Vagina (tissue), 2 donors: Measurements from ENCODE around the gene HCN1. TPM values are rescaled to one million over a fixed set of nuclear protein-coding genes. Genes with fewer than 3 reads are reported as not detected.

ENCODE experiments used
- DNase-seq, 2 donors: peaks; one replicate each; pipeline ENCODE4 v3.0.0-alpha.2; 2017; ENCODE audit errors: extremely low spot score in 2 of 2
- H3K27ac ChIP-seq: fragments of 200-600 bp; sonication (generic); one replicate; pipeline ENCODE4 v1.5.1; 2019
- H3K27me3 ChIP-seq: fragments of 200-600 bp; sonication (generic); one replicate; pipeline ENCODE4 v1.5.1; 2019
- H3K36me3 ChIP-seq, 2 donors: fragments of 200-600 bp; sonication (generic); one replicate each; pipeline ENCODE4 v1.5.1; 2017 to 2019
- H3K4me1 ChIP-seq: fragments of 200-600 bp; sonication (generic); one replicate; pipeline ENCODE4 v1.5.1; 2019
- H3K4me3 ChIP-seq, 2 donors: fragments of 200-600 bp; sonication (generic); 1 replicate in 1 of 2; 2 replicates in 1 of 2; pipeline ENCODE4 v1.5.1; 2016 to 2019
- H3K9me3 ChIP-seq: fragments of 200-600 bp; sonication (generic); one replicate; pipeline ENCODE4 v1.5.1; 2019
- POLR2A ChIP-seq, 2 donors: fragments of 450-650 bp; IDR thresholded peaks; one replicate each; pipeline ENCODE4 v1.6.1; 2017; ENCODE audit warnings: antibody characterized with exemption in 2 of 2, mild to moderate bottlenecking in 2 of 2, moderate library complexity in 2 of 2
- POLR2AphosphoS5 ChIP-seq, 2 donors: sonication (generic); formaldehyde crosslinking; IDR thresholded peaks; one replicate each; pipeline ENCODE4 v1.9.0; 2017; ENCODE audit warnings: antibody characterized with exemption in 2 of 2, mild to moderate bottlenecking in 2 of 2, low read depth in 1 of 2; ENCODE audit not compliant: insufficient read depth in 1 of 2
- intact Hi-C: fragments of 100-400 bp; cut with DNase I; formaldehyde crosslinking; loops from one replicate; pipeline ENCODE4 v1.15.1; 2023
- total RNA-seq: library from RNA; depleted of rRNA; stranded (reverse); fragments of >200 nt; gene quantifications from one replicate; pipeline ENCODE4 v1.2.3, GENCODE V29; 2016
- TF ChIP-seq, protein P1 (sequence below), 3 experiments: fragments of 450-650 bp in 2 of 3; fragments of 200-600 bp in 1 of 3; sonication (generic) in 1 of 3; IDR thresholded peaks; one replicate each; pipeline ENCODE4 v1.5.1; 2017 to 2019; ENCODE audit warnings: antibody characterized with exemption in 3 of 3, mild to moderate bottlenecking in 2 of 3, moderate library complexity in 2 of 3

The HCN1 gene
- total RNA-seq, 1 donor from 2014 or later: not detected

DNA sequence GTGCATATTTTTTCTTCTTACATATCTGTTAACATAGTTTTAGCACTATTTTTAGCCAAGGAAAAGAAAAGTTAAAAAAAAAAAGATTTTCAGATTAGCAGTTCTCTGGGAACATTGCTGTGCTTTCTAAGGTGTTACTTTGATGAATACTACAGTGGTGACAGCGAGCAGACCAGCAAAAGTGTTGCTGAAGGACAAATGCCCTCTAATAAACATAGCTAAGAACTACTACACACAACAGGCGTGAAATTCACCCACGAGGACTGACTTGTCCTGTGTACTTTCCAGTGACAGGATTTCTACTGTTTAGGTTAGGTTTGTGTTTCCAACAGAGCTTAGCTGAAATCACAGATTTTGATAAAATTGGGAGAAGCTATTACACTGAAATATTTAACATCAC is 153.8 kb downstream of the HCN1 start:
- no peak for DNase-seq
- H3K27ac ChIP-seq: no peak overlapping the region
- intact Hi-C loops: no loop called here
- H3K4me3 ChIP-seq: no peak overlapping the region
- H3K4me1 ChIP-seq: no peaks in the 10 kb centered on the region
- TF ChIP-seq POLR2AphosphoS5 (IDR thresholded peaks at IDR 0.05; ENCODE audit: insufficient read depth in 1 of 2, low read depth in 1 of 2): no peak
- H3K9me3 ChIP-seq: no peaks in the 10 kb centered on the region
- no peaks in the 10 kb centered on the region for H3K27me3 ChIP-seq
- H3K36me3 ChIP-seq: no peaks in the 10 kb centered on the region

DNA sequence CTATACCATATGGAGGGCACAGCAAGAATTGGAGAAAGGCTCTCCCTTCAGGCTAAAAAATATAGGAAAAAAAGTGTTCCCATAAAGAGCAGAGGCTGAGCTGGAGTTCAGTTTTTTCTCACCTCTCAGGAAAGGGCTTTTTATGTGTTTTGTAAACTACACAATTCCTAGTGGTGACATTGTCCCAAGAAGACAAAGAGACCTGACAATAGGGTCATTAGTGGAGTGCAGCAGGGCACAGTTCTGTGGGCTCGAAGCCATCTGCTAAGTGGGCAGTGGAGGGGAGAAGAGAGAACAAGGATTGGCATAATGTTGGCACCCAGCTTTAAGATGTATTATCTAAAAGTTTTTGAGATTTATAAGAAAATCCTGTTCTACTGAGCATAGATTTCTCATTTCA is 162.5 kb downstream of the HCN1 start:
- H3K27me3 ChIP-seq: no peaks in the 10 kb centered on the region
- no peaks in the 10 kb centered on the region for H3K4me1 ChIP-seq
- intact Hi-C loops: no loop called here
- H3K36me3 ChIP-seq: no peaks in the 10 kb centered on the region
- no peaks in the 10 kb centered on the region for H3K9me3 ChIP-seq
- no peak overlapping the region for H3K4me3 ChIP-seq
- H3K27ac ChIP-seq: no peak overlapping the region
- no peak for TF ChIP-seq POLR2A (IDR thresholded peaks at IDR 0.05)
- TF ChIP-seq, protein P1, sequence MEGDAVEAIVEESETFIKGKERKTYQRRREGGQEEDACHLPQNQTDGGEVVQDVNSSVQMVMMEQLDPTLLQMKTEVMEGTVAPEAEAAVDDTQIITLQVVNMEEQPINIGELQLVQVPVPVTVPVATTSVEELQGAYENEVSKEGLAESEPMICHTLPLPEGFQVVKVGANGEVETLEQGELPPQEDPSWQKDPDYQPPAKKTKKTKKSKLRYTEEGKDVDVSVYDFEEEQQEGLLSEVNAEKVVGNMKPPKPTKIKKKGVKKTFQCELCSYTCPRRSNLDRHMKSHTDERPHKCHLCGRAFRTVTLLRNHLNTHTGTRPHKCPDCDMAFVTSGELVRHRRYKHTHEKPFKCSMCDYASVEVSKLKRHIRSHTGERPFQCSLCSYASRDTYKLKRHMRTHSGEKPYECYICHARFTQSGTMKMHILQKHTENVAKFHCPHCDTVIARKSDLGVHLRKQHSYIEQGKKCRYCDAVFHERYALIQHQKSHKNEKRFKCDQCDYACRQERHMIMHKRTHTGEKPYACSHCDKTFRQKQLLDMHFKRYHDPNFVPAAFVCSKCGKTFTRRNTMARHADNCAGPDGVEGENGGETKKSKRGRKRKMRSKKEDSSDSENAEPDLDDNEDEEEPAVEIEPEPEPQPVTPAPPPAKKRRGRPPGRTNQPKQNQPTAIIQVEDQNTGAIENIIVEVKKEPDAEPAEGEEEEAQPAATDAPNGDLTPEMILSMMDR (IDR thresholded peaks at IDR 0.05): no peak
- TF ChIP-seq POLR2AphosphoS5 (IDR thresholded peaks at IDR 0.05; ENCODE audit: insufficient read depth in 1 of 2, low read depth in 1 of 2): no peak
- DNase-seq: no peak

DNA sequence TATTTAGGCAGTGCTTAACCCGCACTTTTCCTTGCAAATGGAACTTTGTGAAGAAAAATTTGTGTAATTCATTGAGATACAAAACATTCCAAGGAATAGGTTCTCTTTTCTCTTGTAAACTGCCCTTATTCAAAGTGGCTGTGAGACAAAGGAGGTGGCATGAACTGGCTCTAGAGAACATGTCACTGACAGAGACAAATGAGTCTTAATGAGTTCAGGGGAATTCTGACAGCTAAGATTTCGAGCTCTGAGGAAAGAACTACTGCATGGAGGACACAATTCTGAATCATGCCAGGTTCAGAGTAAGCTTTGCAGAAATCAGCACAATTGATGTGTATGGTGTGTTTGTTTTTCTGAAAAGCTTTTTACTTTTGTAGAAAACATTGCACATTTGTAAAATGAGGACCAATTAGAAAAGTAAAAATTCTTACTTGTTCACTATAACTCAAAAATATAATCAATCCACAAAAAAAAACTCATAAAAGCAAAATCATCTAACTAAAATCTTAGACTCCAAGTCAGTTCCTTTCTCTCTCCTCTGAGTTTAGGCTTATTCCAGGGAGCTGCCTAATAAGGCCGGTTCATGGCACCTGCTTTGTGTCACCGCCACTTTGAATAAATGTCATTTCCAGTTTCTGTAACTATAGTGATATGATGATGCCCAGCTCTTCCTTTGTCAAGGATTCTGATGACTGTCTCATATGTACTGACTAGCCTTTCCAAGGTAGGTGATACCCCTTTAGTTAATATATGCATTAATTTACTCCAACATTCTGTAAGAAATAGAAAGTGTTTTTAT is 163.2 kb downstream of the HCN1 start:
- Histone ChIP-seq H3K36me3 (no peaks in the 10 kb centered on the region), H3K9me3 (no peaks in the 10 kb centered on the region), H3K4me1 (no peaks in the 10 kb centered on the region), H3K27me3 (no peaks in the 10 kb centered on the region), H3K4me3 (no peak overlapping the region), H3K27ac (no peak overlapping the region)
- DNase-seq: no peak
- intact Hi-C loops: no loop called here
- TF ChIP-seq POLR2AphosphoS5 (IDR thresholded peaks at IDR 0.05; ENCODE audit: insufficient read depth in 1 of 2, low read depth in 1 of 2) (no peak), POLR2A (IDR thresholded peaks at IDR 0.05) (no peak)
- TF ChIP-seq, protein P1 (IDR thresholded peaks at IDR 0.05): no peak

DNA sequence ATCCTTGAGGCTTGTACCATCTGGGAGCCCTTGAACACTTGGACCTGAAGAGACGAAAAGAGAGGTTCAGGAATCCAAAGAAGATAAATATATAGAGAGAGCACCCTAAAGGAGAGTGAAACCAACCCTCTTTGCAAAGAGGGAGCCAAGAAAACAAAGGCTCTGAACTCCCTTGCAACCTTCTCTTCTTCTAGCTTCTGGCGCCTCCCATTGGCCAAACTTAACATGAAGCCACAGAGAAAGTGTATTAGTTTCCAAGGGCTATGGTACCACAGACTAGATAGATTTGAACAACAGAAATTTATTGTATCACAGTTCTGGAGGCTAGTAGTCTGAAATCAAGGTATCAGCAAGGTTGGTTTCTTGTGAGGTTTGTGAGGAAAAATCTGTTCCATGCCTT is 175.1 kb downstream of the HCN1 start:
- DNase-seq: no peak

DNA sequence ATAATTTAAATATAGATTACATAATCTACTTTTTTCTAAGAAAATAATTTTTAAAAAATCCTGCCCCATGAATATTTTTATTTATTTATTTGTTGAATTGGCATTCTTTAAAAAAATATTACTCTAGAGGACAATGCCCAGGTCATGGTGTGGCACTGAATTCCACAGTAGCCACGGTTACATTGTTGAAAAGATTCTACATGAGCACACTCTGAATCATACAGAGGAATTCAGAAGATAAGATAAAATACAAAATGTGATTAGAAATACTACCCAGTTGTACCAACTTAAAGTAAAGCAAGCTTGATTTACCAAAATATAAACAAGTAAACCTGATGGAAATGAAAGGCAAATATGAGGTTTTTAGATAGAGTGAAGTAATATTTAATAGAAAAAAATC is 183.7 kb downstream of the HCN1 start:
- Histone ChIP-seq H3K27me3 (no peaks in the 10 kb centered on the region), H3K9me3 (no peaks in the 10 kb centered on the region), H3K4me3 (no peak overlapping the region), H3K36me3 (no peaks in the 10 kb centered on the region), H3K27ac (no peak overlapping the region), H3K4me1 (no peaks in the 10 kb centered on the region)
- intact Hi-C loops: no loop called here
- no peak for DNase-seq
- TF ChIP-seq, protein P1 (IDR thresholded peaks at IDR 0.05): no peak

More for the DNA sequence above, 175.1 kb downstream of the HCN1 start:
- Histone ChIP-seq H3K4me1 (no peaks in the 10 kb centered on the region), H3K36me3 (no peaks in the 10 kb centered on the region), H3K27me3 (no peaks in the 10 kb centered on the region), H3K27ac (no peak overlapping the region), H3K9me3 (no peaks in the 10 kb centered on the region), H3K4me3 (no peak overlapping the region)
- no peak for TF ChIP-seq POLR2A (IDR thresholded peaks at IDR 0.05)
- TF ChIP-seq, protein P1 (IDR thresholded peaks at IDR 0.05): no peak
- TF ChIP-seq POLR2AphosphoS5 (IDR thresholded peaks at IDR 0.05; ENCODE audit: insufficient read depth in 1 of 2, low read depth in 1 of 2): no peak
- intact Hi-C loops: no loop called here
